ENCODE data around the gene FOSL1.

FOSL1 gene

DNA sequence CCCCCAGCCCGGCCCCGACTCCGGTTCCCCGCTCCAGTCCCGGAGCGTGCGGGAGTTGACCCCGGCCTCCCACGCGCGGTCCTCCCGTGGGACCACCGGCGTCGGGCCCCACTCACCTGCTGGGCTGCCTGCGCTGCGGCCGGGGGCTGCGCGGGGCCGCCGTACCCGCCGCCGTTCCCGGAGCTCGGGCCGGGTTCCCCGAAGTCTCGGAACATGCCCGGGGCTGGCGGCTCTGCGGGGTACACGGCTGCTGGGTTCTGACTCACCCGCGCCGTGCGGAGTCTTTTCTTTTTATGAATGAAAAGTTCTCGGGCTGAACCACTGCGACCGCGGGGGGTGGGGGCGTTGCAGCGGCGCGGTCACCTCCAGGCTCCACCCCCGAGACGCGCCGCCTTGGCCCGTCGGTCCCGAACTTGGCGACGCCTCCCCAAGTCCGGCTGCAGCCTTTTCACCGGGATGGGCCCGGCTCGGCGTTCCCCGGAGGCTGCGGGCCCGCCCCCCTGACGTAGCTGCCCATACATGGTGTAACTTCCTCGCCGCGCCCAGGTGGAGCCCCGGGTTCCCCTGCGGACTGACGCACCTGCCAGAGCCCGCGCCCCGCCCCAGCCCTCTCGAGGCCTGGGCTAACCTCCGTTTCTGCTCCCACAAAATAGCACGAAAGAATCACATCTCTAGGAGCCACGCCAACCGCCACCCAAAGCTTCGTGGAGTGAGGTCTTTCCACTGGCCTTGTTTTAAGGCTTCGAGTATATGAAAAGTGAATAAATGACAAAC, at the start of gene FOSL1:
Gene FOSL1 (minus strand): TSS at position 264 of the 774 bp plus-strand sequence. CDS start 49 bp downstream, at position 215.
- DNase-seq (ENCODE audit: low read depth in 2 of 2): peak; percentile 75 to 85

DNA sequence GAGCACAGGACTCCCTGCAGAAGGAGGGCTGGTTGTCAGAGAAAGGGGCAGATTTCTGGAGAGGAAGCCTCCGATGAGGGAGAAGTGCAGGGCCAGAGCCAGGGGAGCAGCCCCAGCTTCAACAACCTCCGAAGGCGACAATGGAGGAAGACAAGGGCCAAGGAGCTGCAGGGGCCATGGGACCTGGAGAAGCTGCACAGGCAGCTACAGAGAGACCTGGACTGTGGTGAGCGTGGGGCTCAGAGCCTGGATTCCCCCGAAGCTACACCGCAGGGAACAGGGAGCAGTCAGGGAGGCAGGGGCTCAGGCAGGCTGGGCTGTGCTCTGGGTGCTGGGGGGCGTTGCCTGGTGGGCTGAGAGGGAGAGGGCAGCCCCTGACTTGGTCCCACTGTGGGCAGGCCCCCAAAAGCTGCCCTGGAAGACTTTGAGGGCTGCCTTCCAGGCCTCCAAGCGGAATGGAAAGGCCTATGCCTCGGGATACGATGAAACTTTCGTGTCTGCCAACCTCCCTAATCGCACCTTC, 47.5 kb upstream of the FOSL1 start:
- DNase-seq (ENCODE audit: low read depth in 2 of 2): no peak

- no peak for DNase-seq (ENCODE audit: low read depth in 2 of 2)
These were observed 46.9 kb upstream of the FOSL1 start for GRCh38 chr11:65947133-65947532.

GRCh38 chr11:65946655-65947054, 46.5 kb upstream of the FOSL1 start:
- no peak for DNase-seq (ENCODE audit: low read depth in 2 of 2)

GRCh38 chr11:65945941-65946558, 45.9 kb upstream of the FOSL1 start:
- no peak for DNase-seq (ENCODE audit: low read depth in 2 of 2)

- no peak for DNase-seq (ENCODE audit: low read depth in 2 of 2)
These were observed 45.3 kb upstream of the FOSL1 start, which contains the start of gene TSGA10IP for GRCh38 chr11:65945430-65945911. TSS of gene TSGA10IP (plus strand) at chr11:65945480. CDS start at chr11:65945676, 196 bp downstream.

DNA sequence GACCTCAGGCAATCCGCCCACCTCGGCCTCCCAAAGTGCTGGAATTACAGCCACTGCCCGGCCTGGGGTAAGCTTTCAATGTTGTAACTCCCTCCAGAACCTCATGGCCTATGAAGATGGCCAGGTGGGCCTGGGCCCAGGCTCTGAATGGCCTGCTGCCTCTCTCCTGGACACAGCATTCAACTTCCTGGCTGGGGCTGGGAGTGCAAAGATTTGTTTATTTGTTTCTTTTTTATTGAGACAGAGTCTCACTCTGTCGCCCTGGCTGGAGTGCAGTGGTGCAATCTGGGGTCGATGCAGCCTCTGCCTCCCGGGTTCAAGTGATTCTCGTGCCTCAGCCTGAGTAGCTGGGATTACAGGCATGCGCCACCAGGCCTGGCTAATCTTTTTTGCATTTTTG, 44.6 kb upstream of the FOSL1 start:
- DNase-seq (ENCODE audit: low read depth in 2 of 2): no peak

GRCh38 chr11:65944191-65944590, 44.0 kb upstream of the FOSL1 start:
- DNase-seq (ENCODE audit: low read depth in 2 of 2): no peak

DNA sequence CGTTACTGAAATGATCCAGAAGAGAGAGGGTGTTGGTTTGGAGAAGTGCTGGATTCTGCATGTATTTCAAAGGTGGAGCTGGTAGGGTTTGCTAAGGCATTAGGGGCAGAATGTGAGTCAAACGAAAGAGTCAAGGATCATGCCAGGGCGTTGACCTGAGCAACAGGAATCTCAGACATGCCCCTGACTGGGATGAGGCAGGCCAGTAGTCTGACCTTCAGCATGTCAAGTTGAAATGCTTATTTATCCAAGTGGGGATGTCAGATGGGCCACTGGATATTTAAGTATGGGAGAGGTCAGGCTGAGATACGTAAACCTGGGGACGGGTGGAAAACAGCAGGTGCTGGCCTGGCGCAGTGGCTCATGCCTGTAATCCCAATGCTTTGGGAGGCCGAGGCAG, 42.3 kb upstream of the FOSL1 start:
- DNase-seq (ENCODE audit: low read depth in 2 of 2): no peak

GRCh38 chr11:65941720-65942310, 41.6 kb upstream of the FOSL1 start:
- DNase-seq (ENCODE audit: low read depth in 2 of 2): no peak

DNA sequence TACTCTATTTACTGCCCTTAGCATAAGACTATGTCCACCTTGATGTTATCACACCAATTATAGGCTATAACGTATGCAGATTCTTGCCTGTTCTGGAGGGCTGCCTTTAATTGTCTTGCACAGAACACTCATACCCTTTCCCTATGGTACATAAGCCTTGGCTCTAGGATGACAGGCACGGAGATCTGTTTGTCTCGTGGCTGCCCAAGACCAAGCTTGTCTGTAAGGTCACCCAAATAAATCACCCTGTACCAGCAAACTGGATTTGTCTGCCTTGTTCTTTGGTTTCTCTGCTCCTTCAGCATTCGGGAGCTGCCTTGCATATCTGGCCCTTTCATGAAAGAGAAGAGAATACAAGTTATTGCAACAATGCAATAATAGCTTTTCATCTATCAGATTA, 37.6 kb upstream of the FOSL1 start:
- DNase-seq (ENCODE audit: low read depth in 2 of 2): no peak

DNA sequence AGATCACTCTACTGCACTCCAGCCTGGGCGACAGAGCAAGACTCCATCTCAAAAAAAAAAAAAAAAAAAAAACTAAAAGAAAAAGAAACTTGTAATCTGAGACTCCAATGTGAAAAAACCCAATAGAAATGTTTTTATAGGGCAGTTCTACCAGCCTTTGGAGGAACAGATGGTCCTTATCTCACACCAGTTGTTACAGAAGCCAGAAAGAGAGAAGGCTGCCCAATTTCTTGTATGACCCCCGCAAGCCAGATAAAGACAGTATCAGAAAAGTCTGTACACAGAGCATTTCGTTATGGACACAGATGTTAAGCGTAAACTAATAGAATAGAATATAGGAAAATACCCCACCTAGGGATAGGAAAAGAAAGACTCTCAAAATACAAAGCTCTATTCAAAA, 33.8 kb upstream of the FOSL1 start:
- DNase-seq (ENCODE audit: low read depth in 2 of 2): no peak

- DNase-seq (ENCODE audit: low read depth in 2 of 2): no peak
These were observed 32.4 kb upstream of the FOSL1 start for GRCh38 chr11:65932558-65932919.

DNA sequence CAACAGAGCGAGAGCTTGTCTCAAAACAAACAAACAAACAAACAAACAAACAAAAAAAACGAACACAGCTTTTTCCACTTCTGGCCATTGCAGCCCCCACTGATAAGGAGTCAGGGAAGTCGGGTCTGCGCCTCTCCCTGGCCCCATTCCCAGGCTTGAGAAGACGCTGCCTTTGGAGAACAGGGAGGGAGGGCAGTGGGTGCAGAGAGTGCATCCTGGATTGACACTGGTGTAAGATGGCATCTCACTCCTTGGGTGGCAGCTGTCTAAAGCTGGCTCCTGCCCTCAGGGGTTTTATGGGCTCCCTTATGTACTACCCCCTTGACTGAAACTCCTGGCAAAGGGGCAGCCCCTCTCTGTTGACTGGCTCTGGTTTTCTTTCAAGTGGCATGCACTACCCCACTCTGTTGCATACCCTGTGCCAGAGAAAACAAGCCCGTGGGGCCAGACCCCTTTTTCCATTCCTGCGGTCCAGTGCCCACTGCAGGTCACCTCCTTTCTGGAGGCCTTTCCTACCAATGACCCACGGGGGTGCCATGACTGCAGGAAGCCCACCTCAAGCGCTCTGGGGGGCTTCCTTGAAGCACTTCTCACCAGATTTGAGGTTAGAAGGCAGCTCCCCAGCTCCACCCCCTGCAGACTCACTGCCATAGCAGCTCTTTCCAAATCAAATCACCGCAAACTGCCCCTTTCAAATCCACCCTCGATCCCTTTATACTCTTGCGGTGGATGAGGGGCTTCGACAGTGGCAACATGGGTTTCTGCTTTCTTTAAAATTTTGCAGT, 31.8 kb upstream of the FOSL1 start:
- DNase-seq (ENCODE audit: low read depth in 2 of 2): no peak

- DNase-seq (ENCODE audit: low read depth in 2 of 2): no peak
These were observed 28.5 kb upstream of the FOSL1 start for GRCh38 chr11:65928667-65929066.

DNA sequence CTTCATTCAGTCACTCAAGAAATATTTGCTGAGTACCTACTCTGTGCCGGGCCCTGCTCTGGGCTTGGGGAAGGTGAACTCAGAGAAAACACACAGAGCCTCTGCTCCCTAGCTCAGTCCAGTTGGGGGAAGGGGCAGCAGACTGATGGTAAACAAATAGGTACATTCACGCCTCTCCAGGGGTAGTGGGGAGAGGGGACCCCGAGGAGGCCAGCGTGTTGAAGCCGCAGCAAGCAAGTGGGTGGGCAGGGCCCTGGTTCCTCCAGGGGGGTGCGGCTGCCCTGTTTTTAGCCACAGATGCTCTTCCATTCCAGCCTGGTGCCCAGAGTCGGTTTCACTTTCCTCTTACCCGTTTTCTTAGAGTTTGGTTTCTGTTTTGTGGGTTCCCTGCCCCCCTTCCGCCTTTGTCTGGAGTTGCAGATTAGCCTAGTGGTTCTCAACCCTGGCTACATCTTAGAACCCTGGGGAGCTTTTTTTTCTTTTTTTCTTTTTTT, 27.8 kb upstream of the FOSL1 start:
- peak; percentile 52 to 61 for DNase-seq (ENCODE audit: low read depth in 2 of 2)

GRCh38 chr11:65925397-65925796, 25.2 kb upstream of the FOSL1 start:
- DNase-seq (ENCODE audit: low read depth in 2 of 2): no peak

- DNase-seq (ENCODE audit: low read depth in 2 of 2): no peak
These were observed 22.4 kb upstream of the FOSL1 start for GRCh38 chr11:65922565-65922964.

GRCh38 chr11:65921876-65922275, 21.7 kb upstream of the FOSL1 start:
- no peak for DNase-seq (ENCODE audit: low read depth in 2 of 2)

- DNase-seq (ENCODE audit: low read depth in 2 of 2): no peak
These were observed 20.9 kb upstream of the FOSL1 start for GRCh38 chr11:65921033-65921555.

DNA sequence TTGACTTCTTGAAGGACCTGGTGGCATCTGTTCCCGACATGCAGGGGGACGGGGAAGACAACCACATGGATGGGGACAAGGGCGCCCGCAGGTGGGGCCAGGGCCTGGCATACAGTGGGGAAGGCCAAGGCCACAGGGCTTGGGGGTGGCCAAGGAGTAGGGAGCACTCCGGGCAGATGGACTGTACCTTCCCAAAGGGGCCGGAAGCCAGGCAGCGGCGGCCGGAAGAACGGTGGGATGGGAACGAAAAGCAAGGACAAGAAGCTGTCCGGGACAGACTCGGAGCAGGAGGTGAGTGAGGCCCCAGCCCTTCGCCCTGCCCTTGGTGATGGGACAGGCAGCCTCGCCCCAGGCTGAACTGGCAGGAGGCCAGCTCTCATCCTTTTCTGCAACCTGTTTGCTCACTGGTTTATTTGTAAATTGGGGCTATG, 20.2 kb upstream of the FOSL1 start:
- no peak for DNase-seq (ENCODE audit: low read depth in 2 of 2)
